ENCODE data around the gene LSM14B.
"Not testable (repeated sequence)": the region's sequence is repeated elsewhere in the genome, so short reads cannot be mapped to it uniquely, and the experiment has no call there.

The LSM14B gene

DNA sequence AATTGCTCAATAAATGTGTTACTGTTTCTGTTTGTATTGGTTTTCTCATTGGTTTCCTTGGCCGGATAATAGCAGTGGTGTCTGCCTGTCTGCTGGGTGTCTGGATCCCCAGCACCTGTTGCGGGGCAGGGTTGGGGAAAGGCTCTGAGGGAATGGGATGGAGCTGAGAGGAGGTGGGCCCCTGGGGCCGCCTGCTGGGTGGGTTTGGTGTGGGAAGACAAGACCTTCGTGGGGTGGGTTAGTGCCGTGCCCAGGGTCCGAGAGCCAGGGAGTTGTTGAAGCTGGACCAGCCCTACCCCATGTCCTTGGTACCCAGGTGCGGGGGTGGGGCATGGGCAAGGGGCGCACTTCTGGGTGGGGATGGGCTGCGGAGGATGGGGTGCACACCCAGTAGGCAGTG, 25.3 kb downstream of the LSM14B start:
- DNase-seq (ENCODE audit: low spot score), result no peak

DNA sequence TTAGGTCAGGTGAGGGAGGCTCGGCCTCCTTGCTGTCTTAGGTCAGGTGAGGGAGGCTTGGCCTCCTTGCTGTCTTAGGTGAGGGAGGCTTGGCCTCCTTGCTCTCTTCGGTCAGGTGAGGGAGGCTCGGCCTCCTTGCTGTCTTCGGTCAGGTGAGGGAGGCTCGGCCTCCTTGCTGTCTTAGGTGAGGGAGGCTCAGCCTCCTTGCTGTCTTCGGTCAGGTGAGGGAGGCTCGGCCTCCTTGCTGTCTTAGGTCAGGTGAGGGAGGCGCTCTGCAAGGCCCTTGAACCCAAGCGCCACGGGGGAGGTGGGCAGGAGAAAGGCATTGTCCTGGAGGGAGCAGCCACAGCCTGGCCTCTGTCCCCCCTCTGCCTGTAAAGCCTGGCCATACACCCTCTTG, 26.1 kb downstream of the LSM14B start:
- DNase-seq (ENCODE audit: low spot score), result not testable (repeated sequence)

DNA sequence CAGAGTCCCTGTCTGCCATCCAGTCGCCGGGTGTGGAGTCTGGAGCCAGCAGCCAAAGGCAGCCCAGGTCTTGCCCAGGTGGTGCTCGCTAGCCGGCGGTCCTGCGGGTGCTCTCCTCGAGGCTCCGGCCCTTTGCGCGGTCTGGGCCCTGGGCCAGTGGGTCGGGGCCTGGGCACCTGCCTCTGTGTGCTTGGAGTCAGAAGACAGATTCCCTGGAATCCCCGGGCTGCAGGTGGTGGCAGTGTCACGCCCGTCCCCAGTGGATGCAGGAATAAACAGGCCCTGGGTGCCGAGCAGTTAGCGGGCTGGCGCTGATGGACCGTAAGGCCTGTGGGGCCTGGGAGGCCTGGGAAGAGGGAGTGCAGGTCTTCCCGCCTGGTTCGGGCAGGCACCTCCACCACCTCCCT, 26.6 kb downstream of the LSM14B start:
- no peak for DNase-seq (ENCODE audit: low spot score)

DNA sequence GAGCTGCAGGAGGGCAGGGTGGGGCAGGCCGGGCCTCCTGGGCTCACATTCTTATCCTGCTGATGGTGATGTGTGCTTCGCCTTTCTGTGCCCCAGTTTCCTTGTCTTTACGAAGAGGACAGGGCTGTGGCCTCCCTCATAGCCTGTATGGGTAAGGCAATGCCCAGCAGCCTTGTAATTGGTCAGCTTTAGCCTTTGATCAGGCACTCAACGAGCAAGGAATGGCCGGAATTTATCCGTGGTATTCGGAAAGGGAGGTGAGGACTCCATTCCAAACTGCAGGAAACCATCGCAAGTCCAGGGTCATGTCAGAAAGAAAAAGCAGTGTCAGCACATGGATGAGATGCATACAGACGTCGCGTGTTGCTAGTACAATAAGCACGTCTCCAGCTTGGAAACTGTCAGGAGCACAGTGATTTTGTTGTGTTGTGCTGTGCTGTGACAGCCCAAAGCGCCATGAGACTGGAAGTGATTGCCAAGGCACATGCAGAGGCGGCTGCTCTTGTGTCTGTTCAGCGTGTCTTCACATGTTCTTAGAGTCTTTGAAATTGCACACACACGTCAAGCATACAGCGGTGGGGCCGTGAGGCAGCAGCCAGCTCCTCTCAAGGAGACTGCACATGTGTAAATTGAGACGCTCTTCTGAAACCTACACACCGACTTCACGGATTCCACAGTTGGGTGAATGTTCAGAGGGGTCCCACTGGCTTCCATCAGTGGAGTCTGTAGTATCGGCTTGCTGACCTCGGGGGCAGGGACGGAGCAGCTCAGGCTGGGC, 27.4 kb downstream of the LSM14B start:
- DNase-seq (ENCODE audit: low spot score), result no peak

DNA sequence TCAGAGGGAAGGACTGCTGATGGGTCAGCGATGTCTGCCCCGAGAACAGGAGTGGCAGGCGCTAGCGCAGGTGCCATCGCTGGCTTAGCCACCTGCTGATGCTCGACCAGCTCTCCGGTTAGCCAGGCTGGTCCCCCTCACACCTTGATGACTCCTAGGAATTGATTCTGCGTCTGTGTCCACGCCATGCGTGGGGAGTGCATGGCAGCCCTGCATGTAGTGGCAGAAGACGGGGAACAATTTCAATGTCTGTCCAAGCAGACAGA, 28.0 kb downstream of the LSM14B start:
- DNase-seq (ENCODE audit: low spot score), result no peak

DNA sequence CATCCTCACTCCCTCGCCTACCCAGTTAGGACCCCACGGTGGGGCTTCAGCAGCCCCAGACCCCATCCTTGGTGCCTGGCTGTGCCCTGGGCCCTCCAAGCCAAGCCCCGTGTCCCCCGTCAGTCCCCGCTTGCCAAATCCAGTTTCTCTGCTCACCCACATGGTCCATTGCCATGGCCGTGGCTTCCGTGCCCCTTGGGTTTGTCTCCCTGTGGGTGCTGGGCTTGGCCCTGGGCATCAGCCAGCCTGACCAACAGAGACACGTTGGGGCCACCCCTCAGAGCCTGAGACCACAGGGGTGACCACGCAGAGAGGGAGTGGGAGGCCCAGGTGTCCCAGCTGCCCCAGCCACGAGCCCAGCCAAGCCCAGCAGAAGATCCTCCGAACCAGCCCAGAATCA, 28.9 kb downstream of the LSM14B start:
- DNase-seq (ENCODE audit: low spot score), result no peak

DNA sequence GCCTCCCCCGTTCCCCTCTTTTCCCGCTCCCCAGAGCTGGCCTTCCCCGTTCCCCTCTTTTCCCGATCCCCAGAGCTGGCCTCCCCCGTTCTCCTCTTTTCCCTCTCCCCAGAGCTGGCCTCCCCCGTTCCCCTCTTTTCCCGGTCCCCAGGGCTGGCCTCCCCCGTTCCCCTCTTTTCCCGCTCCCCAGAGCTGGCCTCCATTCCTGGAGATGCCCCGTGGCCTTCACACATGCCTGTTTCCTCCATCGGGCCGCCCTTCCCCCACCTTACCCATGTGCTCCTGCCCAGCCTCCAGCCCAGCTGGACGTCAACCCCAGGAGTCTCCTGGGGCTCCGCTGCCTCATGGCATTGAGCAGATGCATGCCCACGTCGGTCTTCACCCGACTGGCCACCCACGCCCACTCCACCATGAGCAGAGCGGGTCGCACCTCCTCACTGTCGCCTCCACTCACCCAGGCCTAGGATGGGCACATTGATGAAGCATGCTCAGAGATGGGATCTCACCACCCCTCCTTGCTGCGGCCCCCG, 29.6 kb downstream of the LSM14B start:
- no peak for DNase-seq (ENCODE audit: low spot score)

DNA sequence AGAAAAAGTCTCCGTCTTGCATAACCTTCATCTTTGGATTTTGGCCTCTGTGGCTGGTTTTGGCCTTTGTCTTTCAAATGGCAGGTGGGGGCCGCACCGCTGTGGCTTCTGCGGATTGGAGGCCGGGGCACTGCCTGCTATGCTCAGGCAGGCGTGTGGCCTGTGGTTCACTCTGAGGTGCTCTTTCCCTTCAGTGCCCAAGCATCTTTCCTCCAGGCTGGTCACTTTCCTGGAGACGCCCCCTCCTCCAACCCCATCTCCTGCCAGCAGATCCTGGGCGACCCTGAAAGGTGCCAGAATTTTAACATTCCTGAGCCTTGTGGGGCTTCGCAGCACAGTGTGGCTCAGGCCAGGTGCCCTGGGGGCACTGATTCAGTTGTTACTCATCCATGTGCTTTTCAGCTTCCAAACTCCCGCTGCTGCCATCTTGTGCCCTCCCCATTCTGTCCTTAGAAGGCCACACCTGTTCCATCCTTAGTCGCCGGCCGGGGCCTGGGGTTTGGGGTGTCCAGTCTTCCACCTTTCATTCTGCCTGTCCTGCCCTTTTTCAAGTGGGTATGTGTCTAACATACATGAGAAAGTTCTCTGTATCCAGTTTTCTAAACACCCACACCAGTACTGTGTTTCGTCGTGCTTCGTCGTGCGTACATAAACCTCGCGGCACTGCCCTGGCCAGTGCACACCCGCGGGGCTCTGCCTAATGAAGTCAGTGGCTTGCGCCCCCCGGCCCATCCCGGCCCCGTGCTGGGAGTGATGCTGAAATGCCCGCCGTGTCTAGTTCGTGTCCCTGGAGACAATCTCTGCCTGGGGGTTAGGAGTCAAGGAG, 33.4 kb downstream of the LSM14B start:
- no peak for DNase-seq (ENCODE audit: low spot score)

DNA sequence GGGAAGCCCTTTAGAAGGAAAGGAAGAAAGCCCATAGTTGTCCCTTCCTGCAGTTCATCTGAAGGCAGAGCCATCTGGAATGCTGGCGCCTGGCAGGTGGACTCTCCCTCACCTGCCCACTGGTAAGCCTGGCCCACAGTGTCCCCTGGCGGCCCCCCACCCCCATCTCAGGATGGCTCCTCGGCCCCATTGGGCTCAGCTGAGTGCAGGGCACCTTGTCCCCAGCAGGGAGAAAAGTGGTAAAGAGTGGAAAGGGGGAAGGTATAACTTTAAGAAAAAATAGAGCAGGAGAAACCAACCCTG, 33.9 kb downstream of the LSM14B start:
- no peak for DNase-seq (ENCODE audit: low spot score)

DNA sequence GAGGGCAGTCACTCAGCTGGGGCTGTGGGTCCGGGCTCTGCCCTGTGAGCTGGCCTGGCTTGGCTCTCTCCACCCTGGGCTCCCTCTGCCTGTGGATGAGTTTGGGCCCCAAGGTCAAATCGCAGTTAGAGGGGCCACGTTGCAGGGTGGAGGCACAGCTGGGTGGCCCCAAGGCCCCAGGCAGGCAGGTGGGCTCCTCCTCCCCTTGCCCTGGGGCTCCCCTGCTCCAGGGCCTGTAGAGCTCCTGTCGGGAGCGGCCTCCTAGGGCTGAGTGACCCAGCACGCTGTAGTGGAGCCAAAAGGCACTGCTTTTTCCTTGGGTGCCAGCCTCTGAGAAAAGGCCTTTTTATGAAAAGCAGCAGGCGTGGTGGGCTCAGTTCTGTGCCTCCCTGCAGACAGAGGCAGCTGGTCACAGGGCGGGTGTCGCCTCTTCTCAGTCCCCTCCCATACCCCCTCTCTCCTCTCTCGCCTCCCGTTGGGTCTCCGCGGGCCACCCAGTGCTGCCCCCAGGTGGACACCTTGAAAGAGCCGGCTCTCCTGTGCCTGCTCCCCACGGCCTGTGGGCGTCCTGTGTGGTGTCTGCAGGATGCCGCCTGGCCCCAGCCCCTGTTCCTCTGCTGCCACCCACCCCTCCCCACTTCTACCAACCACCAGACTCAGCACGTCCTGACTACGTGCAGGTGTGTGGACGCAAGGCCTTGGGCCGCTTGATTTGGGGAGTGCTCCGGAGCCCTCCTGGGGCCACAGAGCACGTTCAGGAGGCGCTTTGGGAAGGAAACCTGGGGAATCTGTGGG, 34.5 kb downstream of the LSM14B start:
- DNase-seq (ENCODE audit: low spot score), result peak; percentile 74

DNA sequence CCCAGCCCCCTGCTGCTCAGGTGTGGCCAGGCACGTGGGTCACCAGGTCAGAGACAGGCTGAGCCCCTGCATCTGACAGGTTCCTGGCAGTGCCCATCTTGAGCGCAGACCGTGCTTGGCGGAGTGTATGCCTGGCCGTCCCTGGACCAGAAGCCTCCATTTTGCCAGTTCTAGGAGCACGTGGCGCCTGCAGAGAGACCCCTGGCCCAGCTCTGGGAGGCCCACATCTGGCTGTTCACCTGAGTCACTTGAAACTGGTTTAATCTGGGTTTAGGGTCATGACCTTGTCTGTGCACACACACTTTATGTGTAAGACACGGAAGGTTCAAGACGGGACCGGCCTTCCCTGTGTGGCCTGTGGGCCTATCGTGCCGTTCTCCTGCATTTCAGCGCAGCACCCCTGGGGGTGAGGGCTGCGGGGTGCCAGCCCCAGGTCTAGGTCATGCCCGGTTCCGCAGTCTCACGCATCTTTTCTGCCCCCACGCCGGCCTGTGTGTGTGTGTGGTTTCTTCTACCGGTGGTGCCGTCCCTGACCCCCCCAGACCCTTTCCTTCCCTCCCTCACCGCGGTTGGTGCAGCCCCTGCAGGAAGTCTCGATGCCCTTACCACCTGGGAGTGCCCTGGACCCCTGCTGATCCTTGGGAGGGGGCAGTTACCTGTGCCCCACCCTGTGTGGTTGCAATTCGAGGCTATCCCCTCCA, 35.3 kb downstream of the LSM14B start:
- DNase-seq (ENCODE audit: low spot score), result no peak

DNA sequence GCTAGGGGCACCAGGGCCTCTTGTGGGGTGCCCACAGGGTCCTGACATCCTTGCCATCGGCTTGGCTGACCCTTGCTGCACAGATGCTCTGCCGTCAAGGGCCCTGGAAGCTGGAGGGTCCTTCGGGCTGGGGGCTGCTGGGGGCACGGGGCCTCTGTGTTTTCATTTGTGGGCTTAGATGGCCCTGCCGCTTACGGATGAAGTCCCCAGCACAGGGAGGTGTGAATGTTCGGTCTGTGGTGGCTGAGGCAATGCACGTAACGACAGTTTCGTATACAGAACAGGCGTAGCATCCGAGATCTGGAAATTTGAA, 35.8 kb downstream of the LSM14B start:
- DNase-seq (ENCODE audit: low spot score), result no peak

DNA sequence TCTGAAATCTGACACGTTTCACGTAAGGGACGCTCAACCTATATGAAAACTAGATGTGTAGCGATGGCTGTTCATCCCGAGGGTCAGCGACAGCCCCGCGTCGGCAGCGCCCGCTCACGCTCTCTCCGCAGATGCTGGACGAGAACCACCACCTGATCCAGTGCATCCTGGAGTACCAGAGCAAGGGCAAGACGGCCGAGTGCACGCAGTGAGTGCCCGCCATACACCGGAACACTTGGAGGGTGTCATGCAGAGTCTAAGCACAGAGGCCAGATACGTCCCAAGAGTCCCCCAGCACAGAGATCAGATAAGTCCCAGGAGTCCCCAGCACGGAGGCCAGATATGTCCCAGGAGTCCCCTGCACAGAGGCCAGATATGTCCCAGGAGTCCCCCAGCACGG, 36.3 kb downstream of the LSM14B start:
- DNase-seq (ENCODE audit: low spot score), result no peak

DNA sequence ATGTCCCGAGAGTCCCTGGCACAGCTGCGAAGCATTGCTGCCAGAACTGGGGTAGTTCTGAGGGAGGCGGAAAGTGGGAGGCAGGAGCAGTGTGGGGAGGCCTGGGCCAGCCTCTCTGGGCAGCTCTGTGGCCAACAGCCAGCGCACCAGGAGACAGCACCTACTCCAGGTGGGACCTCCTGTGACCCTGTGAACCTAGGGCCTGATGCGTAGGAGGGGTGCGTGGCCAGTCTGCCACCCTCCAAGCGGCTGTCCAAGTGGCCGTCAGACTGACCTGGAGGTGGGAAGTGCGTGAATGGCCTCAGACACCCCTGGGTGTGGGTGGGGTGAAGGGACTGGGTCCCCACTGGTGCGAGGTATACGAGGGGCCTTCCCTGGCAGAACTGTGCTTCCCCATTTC, 36.8 kb downstream of the LSM14B start:
- DNase-seq (ENCODE audit: low spot score), result no peak

DNA sequence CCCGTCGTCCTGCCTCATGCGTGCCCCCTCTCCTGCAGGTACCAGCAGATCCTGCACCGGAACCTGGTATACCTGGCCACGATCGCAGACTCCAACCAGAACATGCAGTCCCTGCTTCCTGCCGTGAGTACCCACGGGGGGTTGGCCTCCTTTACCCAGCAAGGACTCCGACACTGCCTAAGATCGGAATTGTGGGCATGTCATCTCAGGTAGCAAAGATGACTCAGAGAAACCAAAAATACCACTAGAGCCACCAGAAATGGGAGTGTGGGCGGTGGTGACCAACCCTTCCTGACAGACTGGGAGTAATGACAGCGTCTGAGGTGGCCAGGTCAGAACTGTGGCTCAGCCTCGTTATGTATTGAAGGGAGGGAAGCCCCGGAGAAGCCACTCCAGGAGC, 37.6 kb downstream of the LSM14B start:
- peak; percentile 29 for DNase-seq (ENCODE audit: low spot score)

DNA sequence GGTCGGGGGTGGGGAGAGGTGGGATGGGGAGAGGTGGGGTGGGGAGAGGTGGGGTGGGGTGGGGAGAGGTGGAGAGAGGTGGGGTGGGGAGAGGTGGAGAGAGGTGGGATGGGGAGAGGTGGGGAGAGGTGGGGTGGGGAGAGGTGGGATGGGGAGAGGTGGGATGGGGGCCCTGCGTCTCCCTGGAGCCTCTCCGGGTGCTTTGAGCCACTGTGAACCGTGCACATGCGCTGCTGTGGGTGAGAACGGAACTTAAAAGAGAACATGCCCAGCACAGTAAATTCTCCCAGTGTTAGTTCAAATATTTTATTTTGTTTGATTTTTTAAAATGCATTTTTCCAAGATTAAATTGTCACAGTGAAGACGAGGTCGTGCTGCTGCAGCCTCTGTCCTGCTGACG, 38.0 kb downstream of the LSM14B start:
- no peak for DNase-seq (ENCODE audit: low spot score)

DNA sequence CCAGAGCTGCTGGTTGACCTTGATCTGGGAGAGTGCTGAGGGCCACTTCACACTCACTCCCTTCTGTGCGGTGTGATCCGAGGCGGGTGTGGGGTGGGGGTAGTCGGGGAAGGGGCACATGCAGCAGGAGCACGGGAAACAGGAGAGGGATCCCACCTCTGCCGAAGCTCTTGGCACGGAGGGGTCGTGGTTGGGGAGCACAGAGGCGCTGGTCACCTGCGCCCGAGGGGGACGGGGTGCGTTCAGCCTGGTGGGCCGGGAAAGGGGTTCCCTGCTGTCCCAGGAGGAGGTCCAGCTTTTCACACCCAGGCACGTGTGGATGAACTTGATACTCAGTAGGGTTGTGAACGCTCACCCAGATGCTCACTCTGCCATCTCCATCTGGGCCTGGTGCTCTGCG, 38.6 kb downstream of the LSM14B start:
- no peak for DNase-seq (ENCODE audit: low spot score)

DNA sequence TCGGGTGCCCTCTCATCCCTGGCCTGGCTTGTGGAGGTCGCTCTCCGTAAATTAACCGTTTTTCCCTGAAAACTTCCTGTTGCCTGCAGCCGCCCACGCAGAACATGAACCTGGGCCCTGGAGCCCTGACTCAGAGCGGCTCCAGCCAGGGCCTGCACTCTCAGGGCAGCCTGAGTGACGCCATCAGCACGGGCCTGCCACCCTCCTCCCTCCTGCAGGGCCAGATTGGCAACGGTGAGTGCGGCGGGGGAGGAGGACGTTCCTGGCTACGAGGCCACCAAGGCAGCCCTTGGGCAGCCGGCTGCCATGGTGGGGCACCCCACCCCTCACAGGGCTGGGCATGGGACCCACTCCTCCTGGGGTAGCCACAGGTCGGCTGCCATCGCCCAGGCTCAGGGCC, 39.1 kb downstream of the LSM14B start:
- DNase-seq (ENCODE audit: low spot score), result no peak

DNA sequence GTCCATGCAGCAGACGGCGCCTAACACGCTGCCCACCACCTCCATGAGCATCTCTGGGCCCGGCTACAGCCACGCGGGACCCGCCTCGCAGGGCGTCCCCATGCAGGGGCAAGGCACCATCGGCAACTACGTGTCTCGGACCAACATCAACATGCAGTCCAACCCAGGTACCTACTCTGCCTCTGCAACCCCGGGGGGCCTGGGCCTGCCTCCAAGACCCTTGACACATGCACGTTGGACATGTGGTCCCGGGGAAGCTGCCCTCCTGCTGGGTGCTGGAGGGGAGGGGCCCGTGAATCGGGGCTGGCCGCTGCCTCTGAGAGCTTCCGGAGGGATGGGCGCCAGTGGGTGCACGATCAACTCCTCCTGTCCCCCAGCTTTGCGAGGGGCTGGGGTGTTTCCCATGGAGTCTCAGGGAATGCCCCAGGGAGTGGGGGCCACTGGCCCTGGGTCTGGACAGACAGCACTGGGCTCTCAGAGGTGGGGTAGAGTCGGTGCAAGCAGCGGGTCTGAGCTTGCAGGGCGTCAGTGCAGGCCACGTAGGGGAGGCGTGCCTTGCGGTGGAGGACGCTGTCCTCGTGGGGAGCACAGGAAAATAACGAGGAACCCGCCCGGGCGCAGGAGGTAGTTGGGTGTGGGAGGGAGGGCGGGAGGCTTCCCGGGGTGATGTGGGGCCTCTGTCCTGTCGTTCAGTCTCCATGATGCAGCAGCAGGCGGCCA, 40.6 kb downstream of the LSM14B start:
- DNase-seq (ENCODE audit: low spot score), result no peak

DNA sequence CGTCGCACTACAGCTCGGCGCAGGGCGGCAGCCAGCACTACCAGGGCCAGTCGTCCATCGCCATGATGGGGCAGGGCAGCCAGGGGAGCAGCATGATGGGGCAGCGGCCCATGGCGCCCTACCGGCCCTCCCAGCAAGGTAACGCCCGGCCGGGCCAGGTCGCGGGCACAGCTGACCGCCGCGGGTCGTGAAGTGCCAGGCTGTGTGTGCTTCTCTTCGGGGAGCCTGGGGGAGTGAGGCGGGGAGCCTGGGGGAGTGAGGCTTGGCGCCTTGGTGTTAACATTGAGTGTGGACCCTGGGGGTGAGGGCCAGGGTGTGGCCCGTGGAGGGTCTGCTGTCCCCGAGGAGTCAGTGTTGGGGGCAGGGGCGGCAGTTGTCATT, 41.2 kb downstream of the LSM14B start:
- DNase-seq (ENCODE audit: low spot score), result no peak

DNA sequence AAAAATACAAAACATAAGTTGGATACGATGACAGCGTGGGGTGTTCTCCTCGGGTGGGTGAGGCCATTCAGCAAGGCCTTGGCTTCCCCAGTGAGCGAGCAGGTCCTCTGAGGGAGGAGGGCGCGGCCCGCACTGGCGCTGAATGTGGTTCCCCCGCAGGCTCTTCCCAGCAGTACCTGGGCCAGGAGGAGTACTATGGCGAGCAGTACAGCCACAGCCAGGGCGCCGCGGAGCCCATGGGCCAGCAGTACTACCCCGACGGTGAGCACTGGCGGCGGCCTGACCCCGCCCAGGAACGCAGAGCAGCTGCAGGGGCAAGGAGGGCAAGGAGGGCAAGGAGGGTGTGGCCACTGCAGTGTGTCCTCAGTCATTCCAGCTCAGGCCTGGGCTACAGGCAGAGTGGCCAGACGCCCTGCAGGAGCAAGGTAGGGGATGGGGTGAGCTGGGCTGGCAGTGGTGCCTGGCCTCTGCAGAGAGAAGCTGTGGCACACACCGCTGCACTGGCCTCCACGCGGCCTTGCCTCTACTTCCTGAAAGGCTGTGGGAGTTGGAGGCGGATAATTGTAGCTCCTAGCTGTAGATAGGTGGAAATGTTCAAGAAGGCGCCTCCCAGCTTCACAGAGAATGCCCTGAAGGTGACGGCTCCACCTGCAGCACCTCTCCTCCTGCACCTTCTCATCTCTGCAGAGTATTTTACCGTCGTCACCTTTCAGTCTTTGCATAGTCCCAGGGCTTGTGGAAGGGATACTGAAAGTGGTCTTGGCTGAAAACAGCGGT, 41.9 kb downstream of the LSM14B start:
- DNase-seq (ENCODE audit: low spot score), result no peak

Data from hepatic stellate cell (primary cell).